H9 (cell line): ENCODE measurements around the gene SRGAP1. TPM values are rescaled to one million over a fixed set of nuclear protein-coding genes. Genes with fewer than 3 reads are reported as not detected.

Experiments used
- DNase-seq: peaks from one replicate; pipeline ENCODE4 v3.0.0-alpha.2; 2017
- H2AFZ ChIP-seq: one replicate; pipeline ENCODE4 v1.6.1; 2013; ENCODE audit warnings: mild to moderate bottlenecking, low read length, control low read depth, moderate library complexity
- H2AK5ac ChIP-seq: 2 replicates; pipeline ENCODE4 v1.6.1; 2013; ENCODE audit warnings: low read length, control low read depth, mixed read lengths; ENCODE audit not compliant: insufficient read length
- H2BK120ac ChIP-seq: one replicate; pipeline ENCODE4 v1.6.1; 2013; ENCODE audit warnings: low read depth, mild to moderate bottlenecking, low read length, control low read depth, inconsistent platforms; ENCODE audit not compliant: poor library complexity, severe bottlenecking
- H2BK12ac ChIP-seq: 2 replicates; pipeline ENCODE4 v1.6.1; 2013; ENCODE audit warnings: low read length, control low read depth, mixed read lengths, low read depth; ENCODE audit not compliant: insufficient read length
- H2BK15ac ChIP-seq: 2 replicates; pipeline ENCODE4 v1.6.1; 2013; ENCODE audit warnings: low read depth, low read length, control low read depth
- H2BK20ac ChIP-seq: one replicate; pipeline ENCODE4 v1.6.1; 2013; ENCODE audit warnings: low read depth, mild to moderate bottlenecking, low read length, control low read depth, inconsistent platforms; ENCODE audit not compliant: poor library complexity, severe bottlenecking
- H2BK5ac ChIP-seq: 2 replicates; pipeline ENCODE4 v1.6.1; 2013; ENCODE audit warnings: low read length, control low read depth, mixed read lengths; ENCODE audit not compliant: insufficient read length
- H3K14ac ChIP-seq: 2 replicates; pipeline ENCODE4 v1.6.1; 2013; ENCODE audit warnings: low read length, control low read depth; ENCODE audit not compliant: insufficient read depth
- H3K18ac ChIP-seq: 2 replicates; pipeline ENCODE4 v1.6.1; 2013; ENCODE audit warnings: low read depth, mild to moderate bottlenecking, mixed read lengths, low read length, control low read depth; ENCODE audit not compliant: insufficient read length
- H3K23ac ChIP-seq: 2 replicates; pipeline ENCODE4 v1.6.1; 2013; ENCODE audit warnings: low read length, control low read depth, mixed read lengths, low read depth; ENCODE audit not compliant: insufficient read length
- H3K23me2 ChIP-seq: 2 replicates; pipeline ENCODE4 v1.6.1; 2013; ENCODE audit warnings: low read depth, mild to moderate bottlenecking, mixed read lengths, low read length, control low read depth; ENCODE audit not compliant: insufficient read length, poor library complexity, severe bottlenecking
- H3K27ac ChIP-seq: 2 replicates; pipeline ENCODE4 v1.5.1; 2013; ENCODE audit warnings: low read length, control low read depth, mixed read lengths, low read depth; ENCODE audit not compliant: insufficient read length
- H3K27me3 ChIP-seq: 2 replicates; pipeline ENCODE4 v1.6.1; 2013; ENCODE audit warnings: low read length, control low read depth, inconsistent platforms; ENCODE audit not compliant: insufficient read depth
- H3K4ac ChIP-seq: 2 replicates; pipeline ENCODE4 v1.6.1; 2013; ENCODE audit warnings: low read depth, mild to moderate bottlenecking, control low read depth, inconsistent platforms, low read length, moderate library complexity
- H3K4me1 ChIP-seq: 2 replicates; pipeline ENCODE4 v1.6.1; 2013; ENCODE audit warnings: low read length, control low read depth, inconsistent platforms; ENCODE audit not compliant: insufficient read depth
- H3K4me2 ChIP-seq: 2 replicates; pipeline ENCODE4 v1.6.1; 2013; ENCODE audit warnings: low read length, control low read depth, mixed read lengths; ENCODE audit not compliant: insufficient read length, insufficient read depth
- H3K56ac ChIP-seq: 2 replicates; pipeline ENCODE4 v1.6.1; 2013; ENCODE audit warnings: low read depth, mild to moderate bottlenecking, mixed read lengths, low read length, control low read depth; ENCODE audit not compliant: insufficient read length
- H3K79me1 ChIP-seq: 2 replicates; pipeline ENCODE4 v1.6.1; 2013; ENCODE audit warnings: low read depth, mild to moderate bottlenecking, moderate library complexity, low read length, control low read depth, inconsistent platforms; ENCODE audit not compliant: insufficient read depth, poor library complexity, severe bottlenecking
- H3K79me2 ChIP-seq: 2 replicates; pipeline ENCODE4 v1.6.1; 2013; ENCODE audit warnings: low read length, control low read depth, inconsistent platforms; ENCODE audit not compliant: insufficient read depth
- H3K9ac ChIP-seq: 2 replicates; pipeline ENCODE4 v1.6.1; 2013; ENCODE audit warnings: low read length, control low read depth, mixed read lengths; ENCODE audit not compliant: insufficient read length; ENCODE audit errors: extremely low read depth
- H3K9me3 ChIP-seq: one replicate; pipeline ENCODE4 v1.6.1; 2013; ENCODE audit warnings: low read depth, low read length, inconsistent platforms; ENCODE audit not compliant: control insufficient read depth
- H3T11ph ChIP-seq: one replicate; pipeline ENCODE4 v1.6.1; 2013; ENCODE audit warnings: mild to moderate bottlenecking, low read length, control low read depth, inconsistent platforms
- H4K20me1 ChIP-seq: one replicate; pipeline ENCODE4 v1.6.1; 2013; ENCODE audit not compliant: control insufficient read depth, insufficient read length, insufficient read depth
- H4K5ac ChIP-seq: 2 replicates; pipeline ENCODE4 v1.6.1; 2013; ENCODE audit warnings: low read depth, mild to moderate bottlenecking, mixed read lengths, low read length, control low read depth; ENCODE audit not compliant: insufficient read length
- H4K8ac ChIP-seq: replicated peaks from 2 replicates; pipeline ENCODE4 v1.6.1; 2013; ENCODE audit warnings: low read length, control low read depth, mixed read lengths, low read depth; ENCODE audit not compliant: insufficient read length
- H4K91ac ChIP-seq: 2 replicates; pipeline ENCODE4 v1.6.1; 2013; ENCODE audit warnings: low read depth, mild to moderate bottlenecking, moderate library complexity, mixed read lengths, low read length, control low read depth; ENCODE audit not compliant: insufficient read length
- H3K27ac Mint-ChIP-seq, 3 experiments: 2 replicates in 2 of 3; 3 replicates in 1 of 3; pipeline ENCODE4 v1.8.0; 2020 to 2021; ENCODE audit warnings: mixed read lengths in 3 of 3, mild to moderate bottlenecking in 1 of 3, moderate library complexity in 1 of 3
- H3K27me3 Mint-ChIP-seq: 2 replicates; pipeline ENCODE4 v1.8.0; 2021; ENCODE audit warnings: low read depth, mild to moderate bottlenecking, moderate library complexity, mixed read lengths
- H3K36me3 Mint-ChIP-seq, 3 experiments: 2 replicates in 2 of 3; 3 replicates in 1 of 3; pipeline ENCODE4 v1.8.0; 2020 to 2021; ENCODE audit warnings: low read depth in 3 of 3, mixed read lengths in 3 of 3; ENCODE audit not compliant: insufficient read depth in 1 of 3
- H3K4me1 Mint-ChIP-seq, 2 experiments: 2 replicates each; pipeline ENCODE4 v1.8.0; 2020; ENCODE audit warnings: mixed read lengths in 2 of 2
- H3K4me3 Mint-ChIP-seq, 2 experiments: 2 replicates in 1 of 2; 3 replicates in 1 of 2; pipeline ENCODE4 v1.8.0; 2020 to 2021; ENCODE audit warnings: mild to moderate bottlenecking in 2 of 2, mixed read lengths in 2 of 2, moderate library complexity in 1 of 2
- H3K9me3 Mint-ChIP-seq, 2 experiments: 2 replicates in 1 of 2; 3 replicates in 1 of 2; pipeline ENCODE4 v1.8.0; 2020; ENCODE audit warnings: mild to moderate bottlenecking in 2 of 2, mixed read lengths in 2 of 2, moderate library complexity in 1 of 2
- WGBS: extraction: QIAGEN DNeasy Blood & Tissue Kit; methylation state at CpG from one replicate; pipeline ENCODE4 v1.1.7; 2013; ENCODE audit warnings: missing lambda C conversion rate, low lambda C conversion rate, mixed read lengths; ENCODE audit not compliant: insufficient read length; ENCODE audit errors: extremely low coverage; 5-methylcytosine and 5-hydroxymethylcytosine counted together
- total RNA-seq: library from RNA; stranded (reverse); gene quantifications from 2 replicates; pipeline ENCODE4 v1.2.1, GENCODE V29; 2021
- TF ChIP-seq, protein P1 (sequence below): fragments of 200-600 bp; sonication (generic); conservative IDR thresholded peaks from 3 replicates; pipeline ENCODE4 v1.8.0; 2021; ENCODE audit warnings: antibody characterized with exemption, mild to moderate bottlenecking

Gene SRGAP1
- total RNA-seq, 1 experiment from 2014 or later: 4.8 TPM

GRCh38 chr12:63898764-63899337 lies 54.4 kb downstream of the SRGAP1 start:
- 0 out of 7 replicates have a peak overlapping the region, but pooled peaks of 1 of the 3 experiments have one; percentile 18 for H3K27ac Mint-ChIP-seq
- no peak for DNase-seq
- no peak overlapping the region for H2AFZ ChIP-seq
- no peaks in the 10 kb centered on the region for H3K79me2 ChIP-seq
- peaks cover 12 to 20% of the 10 kb centered on the region in 2 experiments for H3K4me1 Mint-ChIP-seq
- no peaks in the 10 kb centered on the region for H3K79me1 ChIP-seq
- H4K8ac ChIP-seq: no peak overlapping the region
- H2AK5ac ChIP-seq: no peak overlapping the region
- no peaks in the 10 kb centered on the region for H3K27me3 ChIP-seq
- H3K23ac ChIP-seq: no peak overlapping the region
- no peak overlapping the region for H3K9ac ChIP-seq
- H3K36me3 Mint-ChIP-seq: 0 out of 7 replicates have a peak, but pooled peaks cover 0 to 4% (median 0%) of the 10 kb centered on the region in 3 experiments
- TF ChIP-seq, protein P1, sequence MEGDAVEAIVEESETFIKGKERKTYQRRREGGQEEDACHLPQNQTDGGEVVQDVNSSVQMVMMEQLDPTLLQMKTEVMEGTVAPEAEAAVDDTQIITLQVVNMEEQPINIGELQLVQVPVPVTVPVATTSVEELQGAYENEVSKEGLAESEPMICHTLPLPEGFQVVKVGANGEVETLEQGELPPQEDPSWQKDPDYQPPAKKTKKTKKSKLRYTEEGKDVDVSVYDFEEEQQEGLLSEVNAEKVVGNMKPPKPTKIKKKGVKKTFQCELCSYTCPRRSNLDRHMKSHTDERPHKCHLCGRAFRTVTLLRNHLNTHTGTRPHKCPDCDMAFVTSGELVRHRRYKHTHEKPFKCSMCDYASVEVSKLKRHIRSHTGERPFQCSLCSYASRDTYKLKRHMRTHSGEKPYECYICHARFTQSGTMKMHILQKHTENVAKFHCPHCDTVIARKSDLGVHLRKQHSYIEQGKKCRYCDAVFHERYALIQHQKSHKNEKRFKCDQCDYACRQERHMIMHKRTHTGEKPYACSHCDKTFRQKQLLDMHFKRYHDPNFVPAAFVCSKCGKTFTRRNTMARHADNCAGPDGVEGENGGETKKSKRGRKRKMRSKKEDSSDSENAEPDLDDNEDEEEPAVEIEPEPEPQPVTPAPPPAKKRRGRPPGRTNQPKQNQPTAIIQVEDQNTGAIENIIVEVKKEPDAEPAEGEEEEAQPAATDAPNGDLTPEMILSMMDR: no peak
- H4K91ac ChIP-seq: no peak overlapping the region
- no peak overlapping the region for H3K56ac ChIP-seq
- H3K14ac ChIP-seq: no peak overlapping the region
- no peak overlapping the region for H2BK20ac ChIP-seq
- H3K18ac ChIP-seq: no peak overlapping the region
- H4K5ac ChIP-seq: no peak overlapping the region
- H3K9me3 ChIP-seq: no peaks in the 10 kb centered on the region
- no peak overlapping the region for H3K27ac ChIP-seq
- H3K23me2 ChIP-seq: no peaks in the 10 kb centered on the region
- H3K4me1 ChIP-seq: peaks cover 2% of the 10 kb centered on the region; the same call in 1 of the 2 replicates
- no peaks in the 10 kb centered on the region for H3K27me3 Mint-ChIP-seq
- H2BK120ac ChIP-seq: no peak overlapping the region
- H2BK5ac ChIP-seq: no peak overlapping the region
- H3K4me2 ChIP-seq: no peak overlapping the region
- no peak overlapping the region for H2BK12ac ChIP-seq
- H3K4ac ChIP-seq: no peak overlapping the region
- no peaks in the 10 kb centered on the region for H4K20me1 ChIP-seq
- no peak overlapping the region for H3T11ph ChIP-seq
- no CpG with 5 or more reads among the region's 4 CpGs for WGBS
- H3K9me3 Mint-ChIP-seq: peaks cover 0 to 3% of the 10 kb centered on the region in 2 experiments; a peak in 1 of 5 replicates
- no peak overlapping the region for H2BK15ac ChIP-seq
- H3K4me3 Mint-ChIP-seq: no peak overlapping the region
